D721Med (cell line): ENCODE results near the gene SGPL1.

Experiments
- DNase-seq: peaks from one replicate; pipeline ENCODE4 v3.0.0; 2011; ENCODE audit warnings: low spot score; ENCODE audit not compliant: insufficient read length
- FAIRE-seq: peaks from 2 replicates; lab custom pipeline; 2011; peaks lifted over from hg19 to GRCh38; lab: Jason Lieb, UNC
- TF ChIP-seq, protein P1 (sequence below): IDR thresholded peaks from 2 replicates; pipeline ENCODE4 v1.5.1; 2012; ENCODE audit warnings: mild to moderate bottlenecking, control low read depth; ENCODE audit not compliant: insufficient read depth; ENCODE audit errors: missing control alignments

The SGPL1 gene

DNA sequence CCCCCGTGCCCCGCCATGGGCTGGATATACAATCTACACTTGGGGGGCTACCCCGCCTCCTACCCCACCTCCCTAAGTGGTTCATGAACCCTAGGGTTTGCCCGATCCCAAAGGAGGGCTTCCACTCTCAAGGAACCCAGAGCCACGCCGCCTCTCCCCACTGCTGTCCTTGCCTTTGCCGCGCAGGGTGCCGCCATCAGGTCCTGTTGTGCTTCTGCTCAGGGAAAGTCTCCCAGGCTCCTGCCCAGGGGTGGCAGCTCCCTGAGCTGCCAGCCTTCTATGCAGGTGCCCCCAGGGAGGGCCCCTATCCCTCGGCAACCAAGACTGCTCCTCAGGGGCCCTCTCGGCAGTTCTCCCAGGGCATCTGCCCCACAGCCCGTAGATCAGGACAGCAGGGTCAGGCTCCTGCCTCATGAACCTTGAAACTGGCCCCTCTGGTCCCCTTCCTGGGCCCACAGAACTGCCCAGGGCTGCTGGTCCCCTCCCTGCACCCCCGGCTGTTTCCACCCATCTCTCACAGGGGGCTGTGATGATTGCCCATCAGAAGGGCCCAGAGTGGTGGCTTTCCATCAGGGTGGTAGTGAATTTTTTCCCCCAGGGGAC lies 85.6 kb downstream of the SGPL1 start:
- FAIRE-seq (no peak), DNase-seq (no peak)
- TF ChIP-seq, protein P1, sequence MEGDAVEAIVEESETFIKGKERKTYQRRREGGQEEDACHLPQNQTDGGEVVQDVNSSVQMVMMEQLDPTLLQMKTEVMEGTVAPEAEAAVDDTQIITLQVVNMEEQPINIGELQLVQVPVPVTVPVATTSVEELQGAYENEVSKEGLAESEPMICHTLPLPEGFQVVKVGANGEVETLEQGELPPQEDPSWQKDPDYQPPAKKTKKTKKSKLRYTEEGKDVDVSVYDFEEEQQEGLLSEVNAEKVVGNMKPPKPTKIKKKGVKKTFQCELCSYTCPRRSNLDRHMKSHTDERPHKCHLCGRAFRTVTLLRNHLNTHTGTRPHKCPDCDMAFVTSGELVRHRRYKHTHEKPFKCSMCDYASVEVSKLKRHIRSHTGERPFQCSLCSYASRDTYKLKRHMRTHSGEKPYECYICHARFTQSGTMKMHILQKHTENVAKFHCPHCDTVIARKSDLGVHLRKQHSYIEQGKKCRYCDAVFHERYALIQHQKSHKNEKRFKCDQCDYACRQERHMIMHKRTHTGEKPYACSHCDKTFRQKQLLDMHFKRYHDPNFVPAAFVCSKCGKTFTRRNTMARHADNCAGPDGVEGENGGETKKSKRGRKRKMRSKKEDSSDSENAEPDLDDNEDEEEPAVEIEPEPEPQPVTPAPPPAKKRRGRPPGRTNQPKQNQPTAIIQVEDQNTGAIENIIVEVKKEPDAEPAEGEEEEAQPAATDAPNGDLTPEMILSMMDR, result no peak

DNA sequence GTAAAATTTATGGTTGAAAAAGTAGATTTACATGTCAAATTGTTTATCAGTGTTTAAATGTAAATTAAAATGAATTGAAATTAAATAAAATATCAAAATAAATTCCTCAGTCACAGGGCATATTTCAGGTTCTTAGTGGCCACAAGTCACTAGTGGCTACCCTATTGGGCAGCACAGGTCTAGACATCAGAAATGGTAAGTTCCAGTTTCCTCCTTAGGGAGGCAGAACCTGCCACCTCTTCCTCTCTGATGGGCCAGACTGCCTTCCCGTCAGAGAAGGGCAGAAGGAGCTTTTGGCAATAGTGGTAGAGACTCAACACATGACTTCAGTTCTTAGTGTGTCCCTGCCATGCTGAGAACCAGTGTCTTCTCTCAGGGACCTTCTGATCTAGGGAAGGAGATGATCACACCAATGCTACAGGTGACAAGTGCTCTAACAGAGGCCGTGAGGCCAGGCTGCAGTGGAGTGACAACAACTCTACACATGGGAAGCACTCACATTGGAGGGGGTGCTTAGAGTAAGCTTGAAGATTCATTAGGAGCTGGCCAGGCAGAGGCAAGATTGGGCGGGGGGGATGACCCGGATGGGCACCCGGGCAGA lies 87.0 kb downstream of the SGPL1 start:
- no peak for FAIRE-seq
- no peak for DNase-seq
- TF ChIP-seq, protein P1, result no peak

DNA sequence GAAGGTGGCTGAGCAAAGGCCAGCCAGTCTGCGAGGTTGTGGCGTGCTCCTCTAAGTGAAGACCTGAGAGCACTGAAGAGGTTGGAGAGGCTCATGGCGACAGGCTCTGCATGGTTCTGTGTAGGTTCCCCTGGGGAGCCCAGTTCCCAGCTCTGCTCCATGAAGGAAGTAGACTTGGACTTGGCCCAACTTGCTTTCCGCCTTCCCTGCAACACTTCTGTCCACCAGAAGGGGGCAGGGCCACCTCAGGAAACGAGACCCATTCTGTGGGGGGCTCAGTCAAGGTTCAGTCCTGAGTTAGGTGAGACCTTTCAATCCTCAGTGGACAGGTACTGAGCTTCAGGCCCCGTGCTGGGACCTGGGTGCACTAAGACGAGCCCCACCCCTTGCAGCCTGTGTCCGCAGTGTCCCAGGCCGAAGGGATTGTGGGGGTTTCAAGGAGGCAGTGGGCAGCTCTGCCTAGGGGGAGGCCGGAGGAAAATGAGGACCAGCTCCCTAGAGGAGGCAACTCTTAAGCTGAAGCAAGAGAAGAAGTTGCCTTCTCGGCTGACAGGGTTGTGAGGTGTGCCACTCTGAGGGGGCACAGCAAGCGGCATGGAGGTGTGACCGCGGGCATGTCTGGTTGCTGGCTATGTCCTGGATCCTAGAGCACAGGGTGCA lies 87.6 kb downstream of the SGPL1 start:
- FAIRE-seq (no peak), DNase-seq (peak; percentile 56)
- TF ChIP-seq, protein P1, result peak; percentile 96

DNA sequence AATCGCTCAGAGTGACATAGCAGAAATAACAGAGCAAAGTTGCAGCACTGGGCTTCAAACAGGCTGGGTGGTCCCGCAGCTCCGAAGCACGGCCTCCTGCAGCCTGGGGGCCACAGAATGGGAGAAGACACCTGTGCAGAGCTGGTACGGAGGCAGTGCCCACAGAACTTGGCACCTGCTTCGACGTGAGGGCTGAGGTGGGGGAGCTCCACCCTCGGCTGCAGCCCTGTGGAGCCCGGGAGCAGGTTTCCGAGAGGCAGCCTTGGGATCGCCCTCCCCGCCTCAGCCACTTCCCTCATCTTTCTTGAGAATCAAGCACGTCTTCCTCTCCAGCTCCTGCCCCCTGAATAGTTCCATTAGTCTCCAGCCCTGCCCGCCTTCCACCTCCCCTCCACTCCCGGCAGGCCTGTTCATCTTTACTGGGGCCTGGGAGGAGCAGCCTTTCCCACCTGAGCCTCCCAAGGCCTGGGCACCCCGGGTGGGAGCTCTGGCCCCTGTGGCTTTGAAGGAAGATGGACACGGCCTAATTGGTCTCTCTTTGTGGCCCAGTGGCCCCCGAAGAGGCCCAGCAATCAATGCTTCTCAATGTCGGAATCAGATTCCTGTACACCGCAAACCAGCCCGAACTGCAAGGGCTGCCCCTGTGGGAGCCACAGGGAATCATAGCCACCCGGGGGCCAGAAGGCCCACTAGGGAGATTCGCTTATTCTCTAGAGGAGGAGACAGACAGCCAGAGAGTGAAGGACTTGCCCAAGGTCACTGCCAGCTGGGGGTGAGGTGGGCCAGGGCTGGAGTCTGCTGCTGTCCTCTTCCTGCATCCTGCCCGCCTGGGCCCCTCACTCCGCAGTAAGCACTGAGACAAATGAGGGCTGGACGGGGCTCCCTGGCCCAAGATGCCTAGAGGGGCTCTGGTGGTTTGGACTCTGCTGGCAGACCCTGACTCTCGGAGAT lies 89.6 kb downstream of the SGPL1 start:
- TF ChIP-seq, protein P1, result no peak
- DNase-seq, result no peak
- FAIRE-seq, result no peak

DNA sequence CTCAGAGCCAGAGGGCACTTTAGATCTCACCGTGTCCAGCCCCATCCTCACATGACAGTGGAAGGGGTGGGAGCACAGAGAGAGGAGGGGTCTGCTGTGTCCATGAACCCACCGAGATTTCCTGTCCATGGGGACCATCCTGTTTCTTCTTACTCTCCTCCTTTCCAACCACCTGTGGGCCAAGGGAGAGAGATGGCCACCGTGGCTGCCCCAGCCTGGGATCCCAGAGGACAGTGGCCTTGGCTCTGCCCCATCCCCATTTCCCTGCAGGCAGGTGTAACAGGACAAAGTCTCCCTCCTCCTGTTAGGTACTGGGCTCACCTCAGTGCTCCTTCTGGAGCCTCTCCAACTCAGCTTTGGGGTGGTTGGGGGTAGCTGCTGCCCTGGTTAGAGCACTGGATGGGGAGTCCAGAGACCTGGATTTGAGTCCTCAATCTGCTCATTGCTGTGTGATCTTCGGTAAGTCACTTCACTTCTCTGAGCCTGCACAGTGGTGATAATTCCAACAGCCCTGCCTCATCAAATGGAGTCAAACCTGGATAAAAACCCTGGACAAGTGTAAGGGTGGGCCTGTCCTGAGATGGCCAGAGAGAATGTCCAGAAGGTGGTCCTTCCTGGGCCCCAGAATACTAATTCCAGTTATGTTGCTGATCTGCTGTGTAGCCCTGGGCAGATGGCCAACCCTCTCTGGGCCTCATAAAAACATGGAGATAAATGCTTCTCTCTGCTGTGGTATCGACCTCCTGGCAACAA lies 90.5 kb downstream of the SGPL1 start:
- DNase-seq (no peak), FAIRE-seq (no peak)
- TF ChIP-seq, protein P1, result no peak

- FAIRE-seq (no peak), DNase-seq (no peak)
- TF ChIP-seq, protein P1, result no peak
Observed at GRCh38 chr10:70906953-70907636, 91.3 kb downstream of the SGPL1 start.
